Liver (tissue), 9 donors: ENCODE data around the gene ETS1. TPM values are rescaled to one million over a fixed set of nuclear protein-coding genes. Genes with fewer than 3 reads are reported as not detected.

Experiments used
- DNase-seq: peaks from one replicate; pipeline ENCODE4 v3.0.0-alpha.2; 2017; ENCODE audit warnings: low spot score
- H3K27ac ChIP-seq, 2 donors: one replicate each; pipeline ENCODE4 v1.7.0; 2013; ENCODE audit warnings: inconsistent platforms in 2 of 2, low read length in 2 of 2, control low read depth in 1 of 2, low read depth in 1 of 2, mild to moderate bottlenecking in 1 of 2
- H3K27me3 ChIP-seq, 4 donors: one replicate each; pipeline versions ENCODE4 v1.6.1 to v1.7.0; 2013; ENCODE audit warnings: low read length in 3 of 4, inconsistent platforms in 1 of 4, mild to moderate bottlenecking in 1 of 4, moderate library complexity in 1 of 4; ENCODE audit not compliant: control insufficient read depth in 4 of 4, insufficient read depth in 4 of 4
- H3K36me3 ChIP-seq, 4 donors: one replicate each; pipeline versions ENCODE4 v1.6.1 to v1.7.0; 2013; ENCODE audit warnings: low read length in 3 of 4, mild to moderate bottlenecking in 3 of 4, low read depth in 1 of 4, moderate library complexity in 1 of 4; ENCODE audit not compliant: control insufficient read depth in 4 of 4, insufficient read depth in 3 of 4
- H3K4me1 ChIP-seq, 4 donors: one replicate each; pipeline versions ENCODE4 v1.6.1 to v1.7.0; 2013; ENCODE audit warnings: low read length in 3 of 4, mild to moderate bottlenecking in 3 of 4, moderate library complexity in 1 of 4; ENCODE audit not compliant: control insufficient read depth in 4 of 4, insufficient read depth in 4 of 4
- H3K4me3 ChIP-seq, 3 donors: one replicate each; pipeline versions ENCODE4 v1.6.1 to v1.7.0; 2013; ENCODE audit warnings: low read length in 3 of 3, control low read depth in 1 of 3, low read depth in 1 of 3, mild to moderate bottlenecking in 1 of 3
- H3K9ac ChIP-seq, 2 donors: one replicate each; pipeline ENCODE4 v1.7.0; 2013; ENCODE audit warnings: low read length in 2 of 2, mild to moderate bottlenecking in 2 of 2, moderate library complexity in 2 of 2, control low read depth in 1 of 2, low read depth in 1 of 2
- H3K9me3 ChIP-seq, 4 donors: one replicate each; pipeline versions ENCODE4 v1.6.1 to v1.7.0; 2013; ENCODE audit warnings: low read length in 3 of 4; ENCODE audit not compliant: control insufficient read depth in 4 of 4
- CTCF ChIP-seq: fragments of 150-350 bp; IDR thresholded peaks from 2 replicates; pipeline ENCODE4 v1.5.1; 2017; ENCODE audit warnings: improper control_type of control experiment, low read depth, low read length; ENCODE audit not compliant: missing input control
- FOXA1 ChIP-seq: IDR thresholded peaks from 2 replicates; pipeline ENCODE4 v1.6.1; 2016; ENCODE audit warnings: antibody characterized with exemption
- FOXA2 ChIP-seq: IDR thresholded peaks from 2 replicates; pipeline ENCODE4 v1.6.1; 2016; ENCODE audit warnings: antibody characterized with exemption
- GABPA ChIP-seq, 2 donors: IDR thresholded peaks in 1 of 2; conservative IDR thresholded peaks in 1 of 2; 2 replicates each; pipeline ENCODE4 v1.6.1; 2016; ENCODE audit warnings: antibody characterized with exemption in 2 of 2, mild to moderate bottlenecking in 1 of 2, moderate library complexity in 1 of 2
- JUND ChIP-seq, 2 donors: IDR thresholded peaks; 2 replicates each; pipeline ENCODE4 v1.6.1; 2016; ENCODE audit warnings: antibody characterized with exemption in 2 of 2
- NR2F2 ChIP-seq: IDR thresholded peaks from 2 replicates; pipeline ENCODE4 v1.6.1; 2016; ENCODE audit warnings: antibody characterized with exemption
- RAD21 ChIP-seq, 2 donors: IDR thresholded peaks; 2 replicates each; pipeline ENCODE4 v1.6.1; 2016; ENCODE audit warnings: antibody characterized with exemption in 2 of 2, mild to moderate bottlenecking in 2 of 2
- RXRA ChIP-seq, 2 donors: IDR thresholded peaks; 2 replicates each; pipeline ENCODE4 v1.6.1; 2017 to 2018; ENCODE audit warnings: antibody characterized with exemption in 2 of 2, mild to moderate bottlenecking in 1 of 2
- SP1 ChIP-seq: IDR thresholded peaks from 2 replicates; pipeline ENCODE4 v1.6.1; 2018; ENCODE audit warnings: antibody characterized with exemption, mild to moderate bottlenecking
- TAF1 ChIP-seq: conservative IDR thresholded peaks from 2 replicates; pipeline ENCODE4 v1.6.1; 2016; ENCODE audit warnings: antibody characterized with exemption, mild to moderate bottlenecking
- YY1 ChIP-seq: IDR thresholded peaks from 2 replicates; pipeline ENCODE4 v1.6.1; 2016; ENCODE audit warnings: antibody characterized with exemption, mild to moderate bottlenecking
- WGBS: extraction: QIAGEN DNeasy Blood & Tissue Kit; methylation state at CpG from one replicate; pipeline ENCODE4 v1.1.7; 2013; 5-methylcytosine and 5-hydroxymethylcytosine counted together
- polyA plus RNA-seq, 2 donors: library from polyadenylated mRNA; stranded (reverse) in 1 of 2; unstranded in 1 of 2; fragments of 200-250 nt in 1 of 2; fragments of >200 nt in 1 of 2; fragmentation: Nextera tagmentation in 1 of 2; extraction: Ambion mirVana in 1 of 2; gene quantifications; one replicate each; pipeline versions ENCODE4 v1.2.1 to v1.2.3, GENCODE V29; 2013 to 2015
- total RNA-seq, 2 donors: library from RNA; depleted of rRNA; stranded (reverse); fragments of >200 nt; gene quantifications; one replicate each; pipeline ENCODE4 v1.2.3, GENCODE V29; 2014
- TF ChIP-seq, protein P1 (sequence below): IDR thresholded peaks from 2 replicates; pipeline ENCODE4 v1.6.1; 2016; ENCODE audit warnings: antibody characterized with exemption
- TF ChIP-seq, protein P2 (sequence below): IDR thresholded peaks from 2 replicates; pipeline ENCODE4 v1.6.1; 2016; ENCODE audit warnings: antibody characterized with exemption
- donor health status: healthy.
- donor health status: healthy.
- donor health status: healthy.
- donor health status: healthy.
- donor health status: healthy.

ETS1 gene
- total and polyA plus RNA-seq, 4 donors, result 4.8 to 30.0 (median 20.3) TPM

DNA sequence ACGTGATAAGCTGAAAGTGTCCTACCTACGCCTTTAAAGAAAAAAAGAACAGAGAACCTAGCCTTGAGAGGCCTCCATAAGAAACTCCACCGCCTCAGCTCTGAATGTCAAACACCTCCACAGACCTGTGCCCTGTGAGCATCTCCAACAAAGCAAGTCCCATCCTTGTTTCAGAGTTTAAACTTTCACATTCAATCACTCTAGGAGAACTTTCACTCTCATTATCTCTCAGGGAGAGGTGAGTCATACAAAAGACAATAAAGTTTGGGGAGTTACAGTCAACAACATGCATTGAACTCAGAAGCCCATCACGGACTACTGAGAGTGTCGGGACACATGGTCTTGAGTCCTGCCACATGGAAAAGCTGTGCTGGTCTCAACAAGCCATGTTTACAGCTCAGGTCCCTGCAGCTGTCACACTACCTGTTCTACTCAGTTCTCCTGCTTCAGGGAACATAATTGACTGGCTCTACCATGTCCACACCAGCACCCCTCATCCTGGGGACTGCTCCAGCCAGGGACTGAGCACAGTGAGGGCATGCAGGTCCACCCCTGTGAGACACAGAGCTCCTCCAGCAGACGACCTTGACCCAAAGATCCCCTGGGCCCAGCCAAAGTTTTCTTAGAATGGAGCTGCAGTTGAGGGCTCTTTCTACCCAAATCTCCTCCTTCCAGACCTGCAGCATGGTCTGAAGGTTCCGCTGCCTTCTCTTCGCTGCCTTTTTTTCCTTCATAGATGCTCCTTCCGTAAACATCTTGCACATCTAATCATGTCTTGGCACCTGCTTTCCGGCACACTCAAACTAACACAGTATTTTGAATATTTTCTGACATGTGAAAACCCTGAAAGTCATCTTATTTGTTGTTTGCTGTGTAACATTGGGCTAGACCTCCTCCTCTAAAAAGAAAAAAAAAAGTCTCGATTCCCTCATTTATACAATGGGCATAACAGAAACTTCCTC lies 114.9 kb downstream of the ETS1 start:
- peak overlapping the region; percentile 10 to 24 for H3K27ac ChIP-seq
- H3K4me3 ChIP-seq, result no peak overlapping the region
- TF ChIP-seq JUND (IDR thresholded peaks at IDR 0.05) (peak in 1 of 2 donors; percentile 29), FOXA2 (no peak), YY1 (no peak), FOXA1 (no peak)
- TF ChIP-seq, protein P1, sequence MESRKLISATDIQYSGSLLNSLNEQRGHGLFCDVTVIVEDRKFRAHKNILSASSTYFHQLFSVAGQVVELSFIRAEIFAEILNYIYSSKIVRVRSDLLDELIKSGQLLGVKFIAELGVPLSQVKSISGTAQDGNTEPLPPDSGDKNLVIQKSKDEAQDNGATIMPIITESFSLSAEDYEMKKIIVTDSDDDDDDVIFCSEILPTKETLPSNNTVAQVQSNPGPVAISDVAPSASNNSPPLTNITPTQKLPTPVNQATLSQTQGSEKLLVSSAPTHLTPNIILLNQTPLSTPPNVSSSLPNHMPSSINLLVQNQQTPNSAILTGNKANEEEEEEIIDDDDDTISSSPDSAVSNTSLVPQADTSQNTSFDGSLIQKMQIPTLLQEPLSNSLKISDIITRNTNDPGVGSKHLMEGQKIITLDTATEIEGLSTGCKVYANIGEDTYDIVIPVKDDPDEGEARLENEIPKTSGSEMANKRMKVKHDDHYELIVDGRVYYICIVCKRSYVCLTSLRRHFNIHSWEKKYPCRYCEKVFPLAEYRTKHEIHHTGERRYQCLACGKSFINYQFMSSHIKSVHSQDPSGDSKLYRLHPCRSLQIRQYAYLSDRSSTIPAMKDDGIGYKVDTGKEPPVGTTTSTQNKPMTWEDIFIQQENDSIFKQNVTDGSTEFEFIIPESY, result no peak
- 77% methylated on average over 11 of the region's 11 CpGs for WGBS
- no peaks in the 10 kb centered on the region for H3K27me3 ChIP-seq
- H3K9me3 ChIP-seq, result no peaks in the 10 kb centered on the region
- peaks cover 0 to 2% (median 0%) of the 10 kb centered on the region in 4 donors for H3K4me1 ChIP-seq
- peaks cover 0 to 3% (median 1%) of the 10 kb centered on the region in 4 donors for H3K36me3 ChIP-seq
- no peak overlapping the region for H3K9ac ChIP-seq
- no peak for DNase-seq

DNA sequence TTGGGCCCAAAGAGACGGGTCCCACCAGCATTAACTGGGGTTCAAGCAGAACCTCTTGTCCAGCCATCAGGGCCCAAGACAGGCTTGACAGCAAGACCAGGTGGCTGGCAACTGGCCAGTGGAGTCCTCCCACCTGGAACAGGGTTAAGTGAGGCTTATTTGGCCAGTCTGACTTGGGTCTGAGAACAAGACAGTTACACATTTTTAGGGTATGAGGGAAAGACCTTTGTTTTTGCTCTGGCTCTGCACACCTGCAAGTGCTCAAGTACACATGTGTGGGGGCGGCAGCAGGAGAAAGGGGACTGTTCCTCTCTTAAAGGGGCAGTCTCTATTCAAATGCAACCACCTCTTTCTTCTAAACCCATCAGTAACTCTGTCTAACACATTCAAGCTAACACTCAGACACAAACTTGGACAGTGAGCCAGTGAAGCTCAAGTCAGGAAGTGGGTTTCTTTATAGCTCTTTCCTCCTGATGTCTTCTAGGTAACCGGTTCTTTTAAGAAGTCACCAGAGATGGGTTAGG lies 116.2 kb downstream of the ETS1 start:
- Histone ChIP-seq H3K27me3 (no peaks in the 10 kb centered on the region), H3K9me3 (no peaks in the 10 kb centered on the region), H3K4me1 (peaks cover 0 to 2% (median 0%) of the 10 kb centered on the region in 4 donors), H3K4me3 (no peak overlapping the region), H3K36me3 (peaks cover 0 to 3% (median 1%) of the 10 kb centered on the region in 4 donors), H3K9ac (no peak overlapping the region), H3K27ac (peak overlapping the region; percentile 11 to 27)
- no peak for DNase-seq
- 71% methylated on average over 3 of the region's 3 CpGs for WGBS
- TF ChIP-seq, protein P1, result no peak
- TF ChIP-seq NR2F2, result no peak
- TF ChIP-seq FOXA2, result no peak
- no peak for TF ChIP-seq RXRA (IDR thresholded peaks at IDR 0.05)

- 78% methylated on average over 5 of the region's 5 CpGs for WGBS
- H3K9me3 ChIP-seq, result no peaks in the 10 kb centered on the region
- H3K27me3 ChIP-seq, result no peaks in the 10 kb centered on the region
- peaks cover 0 to 2% (median 0%) of the 10 kb centered on the region in 4 donors for H3K4me1 ChIP-seq
- no peak for DNase-seq
- peaks cover 0 to 2% (median 0%) of the 10 kb centered on the region in 4 donors for H3K36me3 ChIP-seq
- H3K27ac ChIP-seq, result no peak overlapping the region
- no peak overlapping the region for H3K4me3 ChIP-seq
- H3K9ac ChIP-seq, result no peak overlapping the region
- TF ChIP-seq RAD21 (IDR thresholded peaks at IDR 0.05) (no peak), CTCF (no peak), FOXA1 (no peak), TAF1 (no peak), GABPA (IDR thresholded peaks at IDR 0.05 in 1 of 2, conservative IDR thresholded peaks at IDR 0.05 in 1 of 2) (no peak), SP1 (no peak), RXRA (IDR thresholded peaks at IDR 0.05) (no peak), JUND (IDR thresholded peaks at IDR 0.05) (no peak)
- TF ChIP-seq, protein P1, result no peak
- TF ChIP-seq, protein P2, sequence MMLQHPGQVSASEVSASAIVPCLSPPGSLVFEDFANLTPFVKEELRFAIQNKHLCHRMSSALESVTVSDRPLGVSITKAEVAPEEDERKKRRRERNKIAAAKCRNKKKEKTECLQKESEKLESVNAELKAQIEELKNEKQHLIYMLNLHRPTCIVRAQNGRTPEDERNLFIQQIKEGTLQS, result no peak
Measured at GRCh38 chr11:128470081-128470480, 117.3 kb downstream of the ETS1 start.
